Measurements from ENCODE around the gene LAP3.

LAP3 gene

DNA sequence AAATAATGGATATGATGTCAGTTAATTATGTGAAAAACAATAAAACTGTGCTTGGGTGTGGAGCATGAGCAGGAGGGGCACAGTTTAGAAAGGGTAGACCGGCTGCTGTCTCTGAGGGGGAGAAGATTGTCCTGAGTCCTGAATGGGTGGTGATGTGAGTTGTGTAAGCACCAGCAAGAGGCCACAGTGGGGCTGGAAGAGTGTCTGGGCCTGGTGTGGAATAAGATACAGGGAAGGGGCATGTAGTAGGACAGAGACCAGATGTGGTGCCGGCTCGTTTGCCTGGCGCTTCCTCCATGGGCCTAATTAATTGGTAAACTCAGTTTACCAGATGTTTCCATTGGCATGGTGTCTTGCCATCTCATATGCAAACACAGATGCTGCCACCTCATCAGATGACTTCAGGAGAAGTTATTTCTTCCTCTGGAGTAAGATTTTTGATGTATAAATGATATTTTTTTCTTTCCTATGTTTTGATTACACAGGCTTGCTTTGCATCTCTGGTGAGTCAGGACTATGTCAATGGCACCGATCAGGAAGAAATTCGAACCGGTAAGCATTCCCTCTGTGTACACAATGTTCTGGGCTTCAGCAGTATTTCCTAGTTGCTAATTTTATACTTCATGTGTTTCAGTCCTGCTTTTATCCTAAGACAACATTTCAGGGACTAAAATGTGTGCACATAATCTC lies 42.6 kb downstream of the LAP3 start:
- no peak for DNase-seq

DNA sequence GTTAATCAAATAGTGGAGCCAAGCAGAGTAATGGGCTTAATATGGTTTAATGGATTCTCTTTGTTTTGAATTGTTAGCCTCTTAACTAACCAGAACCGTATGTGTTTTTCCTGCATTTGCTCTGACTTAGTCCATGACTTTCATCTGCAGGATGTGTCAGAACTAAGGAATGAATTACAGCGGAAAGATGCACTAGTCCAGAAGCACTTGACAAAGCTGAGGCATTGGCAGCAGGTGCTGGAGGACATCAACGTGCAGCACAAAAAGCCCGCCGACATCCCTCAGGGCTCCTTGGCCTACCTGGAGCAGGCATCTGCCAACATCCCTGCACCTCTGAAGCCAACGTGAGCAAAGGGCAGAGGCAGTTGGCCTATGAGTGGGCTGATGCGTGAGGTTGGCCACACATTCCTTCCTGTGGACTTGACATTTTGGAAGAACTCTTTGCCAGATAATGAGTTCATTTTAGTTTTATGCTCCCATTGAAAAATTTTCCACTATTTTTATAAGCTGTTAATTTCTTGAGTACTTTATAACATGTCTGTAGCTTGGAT lies 46.5 kb downstream of the LAP3 start:
- DNase-seq = no peak

DNA sequence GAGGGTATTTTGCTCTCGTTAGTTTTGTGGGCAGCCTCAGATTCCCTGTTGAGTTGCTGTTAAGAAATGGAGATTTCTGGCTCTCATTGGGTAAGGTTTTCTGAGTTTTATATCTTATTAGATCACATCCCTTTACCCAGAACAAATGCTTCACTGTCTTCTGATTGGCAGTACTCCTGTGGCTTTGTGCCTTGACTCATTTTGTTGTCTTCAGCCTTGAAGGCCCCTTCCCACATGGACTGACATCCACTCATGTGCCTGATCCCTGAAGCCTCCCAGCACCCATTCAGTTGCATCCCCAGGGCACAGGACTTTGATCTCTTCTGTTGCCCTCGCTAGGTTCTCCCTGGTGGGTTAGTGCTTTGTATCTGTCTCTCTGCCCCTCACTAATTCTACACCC lies 47.8 kb downstream of the LAP3 start:
- DNase-seq = no peak

DNA sequence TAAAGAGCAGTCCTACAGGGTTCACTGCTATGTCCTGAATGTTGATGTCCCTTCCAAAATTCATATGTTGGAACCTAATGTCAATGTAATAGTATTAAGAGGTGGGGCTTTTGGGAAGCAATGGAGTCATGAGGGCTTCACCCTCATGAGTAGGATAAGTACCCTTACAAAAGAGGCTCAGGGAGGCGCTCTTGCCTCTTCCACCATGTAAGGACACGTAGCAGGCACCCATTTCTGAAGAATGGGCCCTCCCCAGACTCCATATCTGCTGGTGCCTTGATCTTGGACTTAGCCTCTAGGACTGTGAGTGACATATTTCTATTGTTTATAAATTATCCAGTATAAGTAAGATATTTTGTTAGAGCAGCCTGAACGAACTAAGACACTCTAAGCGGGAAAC lies 53.2 kb downstream of the LAP3 start:
- no peak for DNase-seq

DNA sequence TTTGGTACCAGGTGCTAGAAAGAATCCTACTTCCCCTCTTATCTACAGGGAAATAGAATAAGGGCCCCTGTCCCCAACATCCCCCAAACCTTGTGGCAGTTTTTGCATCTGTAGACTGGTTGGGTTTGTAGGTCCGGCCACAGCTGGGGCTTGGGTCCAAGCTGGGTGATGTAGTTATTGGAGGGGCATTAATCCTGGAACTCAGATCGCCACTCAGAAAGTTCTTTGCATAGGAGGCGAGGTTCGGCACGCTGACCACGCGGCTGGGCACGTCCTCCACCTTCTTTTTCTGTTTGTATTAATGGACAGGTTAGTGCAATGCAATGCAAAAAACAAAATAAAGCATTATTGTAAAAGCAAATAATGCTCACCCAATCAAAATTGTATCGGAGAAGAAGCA lies 56.6 kb downstream of the LAP3 start:
- no peak for DNase-seq

DNA sequence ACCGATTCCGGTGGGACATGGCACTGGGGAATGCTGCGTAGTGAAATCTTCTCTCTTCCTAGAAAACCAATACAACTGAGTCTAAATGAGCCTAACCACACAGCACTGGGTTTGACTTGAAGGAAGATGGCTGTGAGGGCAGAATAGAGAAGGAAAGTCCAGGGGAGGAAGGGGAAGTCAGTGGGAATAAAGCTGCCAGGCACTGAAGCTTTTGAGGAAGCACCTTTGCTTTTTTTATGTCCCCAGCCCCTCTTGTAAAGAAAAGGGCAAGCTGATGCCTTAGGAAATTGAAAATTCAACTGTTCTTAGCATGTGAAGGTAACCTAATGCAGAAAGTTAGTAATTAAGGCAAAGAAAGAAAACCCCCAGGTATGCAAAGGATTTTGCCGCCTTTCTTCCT lies 58.1 kb downstream of the LAP3 start:
- DNase-seq = no peak

DNA sequence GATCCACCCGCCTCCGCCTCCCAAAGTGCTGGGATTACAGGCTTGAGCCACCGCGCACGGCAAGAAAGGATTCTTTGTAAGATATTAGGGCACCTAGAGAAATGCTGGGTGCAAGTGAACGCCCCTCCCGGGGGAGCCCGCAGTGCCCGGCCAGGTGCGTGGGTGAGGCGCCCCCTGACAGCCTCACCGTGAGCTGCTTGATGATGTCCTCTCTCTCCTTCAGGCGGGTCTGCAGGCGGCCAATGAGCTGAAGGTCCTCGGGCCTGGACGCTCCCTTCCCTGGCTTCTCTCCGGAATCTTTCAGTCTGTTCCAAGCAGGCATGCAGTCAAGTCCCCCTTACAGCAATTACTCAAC lies 59.3 kb downstream of the LAP3 start:
- no peak for DNase-seq

DNA sequence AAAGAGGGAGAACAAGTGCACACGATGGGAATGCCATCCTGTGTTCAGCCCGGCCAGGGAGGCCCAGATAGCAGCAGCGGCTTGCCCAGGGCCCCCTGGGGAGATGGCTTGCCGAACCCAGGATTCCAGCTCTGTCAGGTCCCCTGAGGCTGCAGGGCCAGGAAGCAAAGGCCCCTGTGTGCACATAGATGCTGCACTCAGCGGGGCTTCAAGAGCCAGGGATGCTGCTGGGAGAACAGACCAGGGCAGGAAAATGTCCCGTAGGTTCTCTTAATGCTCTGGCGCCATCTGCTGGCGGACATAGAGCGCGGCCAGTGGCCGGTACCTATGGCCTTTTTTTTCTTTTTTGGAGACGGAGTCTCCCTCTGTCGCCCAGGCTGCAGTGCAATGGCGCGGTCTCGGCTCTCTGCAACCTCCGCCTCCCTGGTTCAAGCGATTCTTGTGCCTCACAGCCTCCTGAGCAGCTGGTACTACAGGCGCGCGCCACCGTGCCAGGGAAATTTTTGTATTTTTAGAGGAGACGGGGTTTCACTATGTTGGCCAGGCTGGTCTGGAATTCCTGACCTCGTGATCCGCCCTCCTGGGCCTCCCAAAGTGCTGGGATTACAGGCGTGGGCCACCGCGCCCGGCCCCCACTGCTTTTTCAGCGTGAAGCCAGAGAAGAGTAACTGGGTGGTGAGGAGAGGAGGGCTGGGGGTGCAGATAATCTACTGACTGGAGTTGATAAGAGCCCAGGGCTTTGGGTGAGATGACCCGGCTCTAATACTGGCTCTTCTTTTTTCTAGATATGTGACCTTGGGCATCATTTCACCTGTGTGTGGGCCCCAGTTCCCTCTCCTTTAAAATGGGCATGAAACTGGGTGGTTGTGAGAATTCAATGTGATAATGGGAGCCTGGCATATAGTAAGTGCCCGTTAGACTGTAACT lies 60.0 kb downstream of the LAP3 start:
- DNase-seq = peak in 1 of 2 experiments; percentile 61

DNA sequence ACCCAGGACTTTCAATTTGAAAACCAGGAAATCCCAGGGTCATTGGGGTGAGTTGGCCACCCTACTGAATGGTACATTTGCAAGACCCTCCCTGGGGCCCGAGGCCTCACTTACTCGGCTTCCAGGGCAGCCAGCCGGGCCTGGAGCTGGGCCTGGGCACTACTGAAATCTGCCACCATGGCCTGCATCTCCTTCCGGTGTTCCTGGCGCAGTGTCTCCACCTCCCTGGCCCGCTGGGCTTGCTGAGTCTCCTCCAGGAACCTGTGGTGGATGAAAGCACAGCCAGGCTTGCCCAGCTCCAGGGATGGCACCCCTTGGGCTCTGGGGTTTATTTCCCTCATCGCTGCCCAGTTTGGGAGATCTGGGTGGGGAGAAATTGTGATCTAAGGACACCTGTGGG lies 62.1 kb downstream of the LAP3 start:
- DNase-seq = no peak

DNA sequence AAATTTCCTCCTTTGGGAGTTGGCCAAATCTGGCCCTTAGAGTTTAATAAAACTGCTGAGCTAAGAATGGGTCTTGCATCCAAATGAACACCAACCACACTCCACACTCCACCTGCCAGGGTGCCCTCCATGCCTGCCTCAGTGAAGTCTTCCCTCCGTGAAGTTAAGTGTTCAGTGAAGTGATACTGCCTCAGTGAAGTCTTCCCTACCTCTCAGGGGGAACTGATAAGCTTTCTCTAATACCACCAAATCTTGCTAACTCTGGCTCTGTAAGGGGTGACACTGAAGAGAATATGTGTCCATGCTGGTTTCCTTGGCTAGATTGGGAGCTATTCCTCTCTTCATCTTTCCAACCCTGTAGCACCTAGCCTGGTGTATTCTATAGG lies 65.4 kb downstream of the LAP3 start:
- DNase-seq = no peak

DNA sequence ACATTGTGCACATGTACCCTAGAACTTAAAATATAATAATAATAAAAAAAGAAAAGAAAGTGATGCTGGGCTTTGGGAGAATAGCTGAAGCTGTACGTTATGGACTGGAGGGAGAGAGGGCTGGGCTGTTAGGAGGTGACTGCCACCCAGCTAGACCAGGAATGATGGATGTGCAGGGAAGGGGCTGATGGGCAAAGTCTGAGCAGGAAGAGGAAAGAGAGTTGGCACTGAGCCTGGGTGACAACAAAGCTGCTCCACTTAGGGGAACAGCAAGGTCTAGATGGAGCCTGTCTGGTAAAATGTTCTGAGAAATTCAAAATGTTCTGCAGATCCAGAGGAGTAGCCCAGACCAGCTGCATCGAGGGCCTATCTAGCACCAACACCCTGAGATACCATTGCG lies 69.7 kb downstream of the LAP3 start:
- DNase-seq = no peak

DNA sequence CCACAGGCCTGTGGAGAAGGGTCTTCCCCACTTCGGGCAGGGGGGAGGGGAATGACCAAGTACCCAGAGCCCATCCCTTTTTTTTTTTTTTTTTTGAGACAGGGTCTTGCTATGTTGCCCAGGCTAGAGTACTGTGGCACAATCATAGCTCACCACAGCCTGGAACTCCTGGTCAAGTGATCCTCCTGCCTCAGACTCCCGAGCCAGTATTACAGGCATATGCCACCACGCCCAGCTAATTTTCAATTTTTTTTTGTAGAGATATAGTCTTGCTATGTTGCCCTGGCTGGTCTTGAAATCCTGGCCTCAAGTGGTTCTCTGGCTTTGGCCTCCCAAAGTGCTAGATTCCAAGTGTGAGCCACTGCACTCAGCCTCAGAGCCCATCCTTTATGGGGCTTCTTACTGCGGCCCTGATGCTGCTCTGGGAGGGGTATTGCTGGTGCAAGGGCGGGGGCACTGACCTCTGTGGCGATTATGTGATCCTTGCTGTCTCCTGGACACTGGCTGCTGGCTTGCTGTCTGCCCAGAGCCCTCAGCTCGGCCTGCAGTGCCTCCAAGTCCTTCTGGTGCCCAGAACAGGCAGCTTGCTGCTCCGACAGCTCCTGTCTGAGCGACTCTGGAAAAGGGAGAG lies 70.3 kb downstream of the LAP3 start:
- DNase-seq = no peak

DNA sequence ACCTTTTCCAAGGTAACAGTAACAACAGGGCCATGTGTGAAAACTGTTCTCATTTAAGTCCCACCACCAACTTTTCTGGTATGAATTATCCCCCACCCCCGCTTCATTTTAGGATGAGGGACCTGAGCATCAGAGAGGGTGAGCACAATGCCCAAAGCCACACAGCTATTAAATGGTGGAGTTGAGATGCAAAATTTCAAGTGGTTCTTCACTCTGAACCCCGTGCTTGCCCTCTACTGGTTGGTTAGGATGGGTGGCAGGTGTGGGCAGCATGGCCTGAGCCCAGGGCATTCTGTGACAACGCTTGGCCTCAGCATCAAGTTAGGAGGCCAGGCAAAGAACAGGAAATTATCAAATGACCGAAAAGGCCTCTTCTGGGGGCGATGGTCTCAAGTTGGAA lies 70.9 kb downstream of the LAP3 start:
- no peak for DNase-seq

DNA sequence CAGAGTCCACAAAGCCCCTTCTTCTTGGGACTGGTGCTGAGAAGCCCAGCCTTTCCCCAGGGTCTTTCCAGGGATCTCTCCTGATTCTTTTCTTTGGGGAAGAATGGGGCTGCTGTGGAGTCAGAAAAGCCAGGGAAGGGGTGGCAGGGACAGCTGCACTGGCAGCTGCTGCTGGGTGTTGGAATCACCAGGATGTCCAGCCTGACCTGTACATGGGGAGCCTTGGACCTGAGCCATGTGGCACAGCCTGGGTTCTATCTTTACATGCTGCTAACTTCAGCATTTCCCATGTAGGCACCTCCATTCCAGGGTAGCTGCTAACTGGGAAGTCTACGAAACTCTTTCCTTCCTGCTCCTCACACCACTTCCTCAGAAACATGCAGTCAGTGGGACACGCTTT lies 73.4 kb downstream of the LAP3 start:
- no peak for DNase-seq

DNA sequence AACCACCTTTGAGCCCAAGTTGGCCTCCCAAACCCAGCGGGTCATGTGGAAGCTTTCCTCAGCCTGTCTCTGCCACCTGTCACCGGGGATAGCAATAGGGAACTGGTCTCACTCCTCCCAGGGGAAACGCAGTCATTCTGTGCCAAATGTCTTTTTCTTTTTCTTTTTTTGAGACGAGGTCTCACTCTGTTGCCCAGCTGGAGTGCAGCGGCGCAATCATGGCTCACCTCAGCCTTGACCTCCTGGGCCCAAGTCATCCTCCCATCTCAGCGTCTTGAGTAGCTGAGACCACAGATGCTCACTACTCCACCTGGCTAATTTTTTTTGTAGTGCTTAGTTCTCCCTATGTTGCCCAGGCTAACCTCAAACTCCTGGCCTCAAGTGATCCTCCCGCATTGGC lies 77.7 kb downstream of the LAP3 start:
- no peak for DNase-seq

DNA sequence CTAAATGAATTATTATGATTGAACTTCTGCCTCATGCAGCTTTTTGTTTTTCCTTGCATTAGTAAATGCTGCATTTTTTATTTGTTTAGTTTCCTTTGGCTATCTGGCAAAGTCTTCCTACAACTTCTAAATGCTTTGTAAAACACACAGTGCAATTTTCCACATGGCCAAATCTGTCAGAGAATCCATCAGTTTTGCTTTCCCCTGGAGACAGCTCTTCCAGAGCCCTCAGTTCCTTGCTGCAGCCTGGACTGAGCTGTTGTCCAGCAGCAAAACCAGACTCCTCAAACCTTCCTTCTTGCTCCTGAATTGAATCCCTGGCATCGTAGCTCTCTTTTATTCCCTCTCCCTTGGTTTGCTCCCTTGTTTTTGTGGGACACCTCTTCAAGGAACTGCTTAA lies 80.1 kb downstream of the LAP3 start:
- DNase-seq = no peak
